HepG2 (cell line): ENCODE measurements around the gene ZNF195. TPM values are rescaled to one million over a fixed set of nuclear protein-coding genes. Genes with fewer than 3 reads are reported as not detected.
A peak's percentile ranks its signal among the peaks of the same experiment; 100 is the strongest.

Experiments
- CBFB ChIP-seq: sonication (generic); formaldehyde crosslinking; IDR thresholded peaks from 2 replicates; pipeline ENCODE4 v1.4.0; 2020; ENCODE audit warnings: missing genetic modification reagents
- HINFP ChIP-seq: sonication (generic); formaldehyde crosslinking; IDR thresholded peaks from 2 replicates; pipeline ENCODE4 v1.4.0; 2020; ENCODE audit warnings: low read depth, mild to moderate bottlenecking, missing genetic modification reagents
- HMGXB3 ChIP-seq: sonication (generic); formaldehyde crosslinking; IDR thresholded peaks from 2 replicates; pipeline ENCODE4 v1.4.0; 2020; ENCODE audit warnings: missing genetic modification reagents, borderline replicate concordance
- JARID2 ChIP-seq: sonication (generic); formaldehyde crosslinking; IDR thresholded peaks from 2 replicates; pipeline ENCODE4 v1.8.1; 2023; ENCODE audit warnings: missing genetic modification reagents, inconsistent platforms; ENCODE audit not compliant: insufficient replicate concordance
- KLF9 ChIP-seq: IDR thresholded peaks from 2 replicates; pipeline ENCODE4 v1.6.1; 2016; ENCODE audit warnings: low read depth
- ZMYM3 ChIP-seq: sonication (generic); formaldehyde crosslinking; IDR thresholded peaks from 2 replicates; pipeline ENCODE4 v1.5.1; 2020; ENCODE audit warnings: mild to moderate bottlenecking, missing genetic modification reagents
- ZNF260 ChIP-seq: sonication (generic); formaldehyde crosslinking; IDR thresholded peaks from 2 replicates; pipeline ENCODE4 v1.4.0; 2020; ENCODE audit warnings: missing genetic modification reagents, low read depth, mild to moderate bottlenecking, borderline replicate concordance
- ZNF34 ChIP-seq: sonication (generic); formaldehyde crosslinking; IDR thresholded peaks from 2 replicates; pipeline ENCODE4 v1.4.0; 2020; ENCODE audit warnings: mild to moderate bottlenecking, missing genetic modification reagents, borderline replicate concordance
- ZNF383 ChIP-seq: sonication (generic); formaldehyde crosslinking; IDR thresholded peaks from 2 replicates; pipeline ENCODE4 v1.4.0; 2020; ENCODE audit warnings: missing genetic modification reagents, mild to moderate bottlenecking, borderline replicate concordance
- ZNF446 ChIP-seq: sonication (generic); formaldehyde crosslinking; IDR thresholded peaks from 2 replicates; pipeline ENCODE4 v1.5.0; 2020; ENCODE audit warnings: mild to moderate bottlenecking, missing genetic modification reagents
- ZNF800 ChIP-seq: sonication (generic); formaldehyde crosslinking; IDR thresholded peaks from 2 replicates; pipeline ENCODE4 v1.4.0; 2020; ENCODE audit warnings: missing genetic modification reagents
- polyA plus RNA-seq, 8 experiments: library from polyadenylated mRNA; depleted of rRNA in 3 of 8; stranded (reverse) in 7 of 8; unstranded in 1 of 8; fragments of >200 nt; fragmentation: Illumina TruSeq in 4 of 8; extraction: Trizol in 4 of 8; gene quantifications; 2 replicates each; pipeline versions ENCODE4 v1.2.1 to v1.2.3, GENCODE V29; 2011 to 2016; ENCODE audit warnings: low read depth in 4 of 8, missing spikeins in 1 of 8, mixed read lengths in 1 of 8; ENCODE audit not compliant: insufficient read depth in 1 of 8
- total RNA-seq, 5 experiments: library from RNA; depleted of rRNA; stranded (reverse); fragments of >200 nt; fragmentation: Illumina TruSeq; extraction: Trizol; gene quantifications; 2 replicates each; pipeline ENCODE4 v1.2.3, GENCODE V29; 2016; ENCODE audit warnings: low read depth in 1 of 5
- TF ChIP-seq, protein P1 (sequence below): sonication (generic); formaldehyde crosslinking; IDR thresholded peaks from 2 replicates; pipeline ENCODE4 v1.4.0; 2020; ENCODE audit warnings: mild to moderate bottlenecking, missing genetic modification reagents, borderline replicate concordance

ZNF195 gene
- total and polyA plus RNA-seq, 2 of the 13 experiments (the other 11 are each of a cell fraction or from before 2014, with no cell fraction given), result 17.3 to 31.4 TPM

GRCh38 chr11:3378426-3379423 is at the start of gene ZNF195 (continued):
- peak; percentile 58 for TF ChIP-seq HMGXB3
- TF ChIP-seq ZNF446, result no peak
- peak; percentile 74 for TF ChIP-seq HINFP (CRISPR knock-in tag)
- peak; percentile 64; the same call in 1 of the 2 replicates for TF ChIP-seq ZNF800 (CRISPR knock-in tag)
- no peak for TF ChIP-seq ZNF383 (CRISPR knock-in tag)
- TF ChIP-seq, protein P1, sequence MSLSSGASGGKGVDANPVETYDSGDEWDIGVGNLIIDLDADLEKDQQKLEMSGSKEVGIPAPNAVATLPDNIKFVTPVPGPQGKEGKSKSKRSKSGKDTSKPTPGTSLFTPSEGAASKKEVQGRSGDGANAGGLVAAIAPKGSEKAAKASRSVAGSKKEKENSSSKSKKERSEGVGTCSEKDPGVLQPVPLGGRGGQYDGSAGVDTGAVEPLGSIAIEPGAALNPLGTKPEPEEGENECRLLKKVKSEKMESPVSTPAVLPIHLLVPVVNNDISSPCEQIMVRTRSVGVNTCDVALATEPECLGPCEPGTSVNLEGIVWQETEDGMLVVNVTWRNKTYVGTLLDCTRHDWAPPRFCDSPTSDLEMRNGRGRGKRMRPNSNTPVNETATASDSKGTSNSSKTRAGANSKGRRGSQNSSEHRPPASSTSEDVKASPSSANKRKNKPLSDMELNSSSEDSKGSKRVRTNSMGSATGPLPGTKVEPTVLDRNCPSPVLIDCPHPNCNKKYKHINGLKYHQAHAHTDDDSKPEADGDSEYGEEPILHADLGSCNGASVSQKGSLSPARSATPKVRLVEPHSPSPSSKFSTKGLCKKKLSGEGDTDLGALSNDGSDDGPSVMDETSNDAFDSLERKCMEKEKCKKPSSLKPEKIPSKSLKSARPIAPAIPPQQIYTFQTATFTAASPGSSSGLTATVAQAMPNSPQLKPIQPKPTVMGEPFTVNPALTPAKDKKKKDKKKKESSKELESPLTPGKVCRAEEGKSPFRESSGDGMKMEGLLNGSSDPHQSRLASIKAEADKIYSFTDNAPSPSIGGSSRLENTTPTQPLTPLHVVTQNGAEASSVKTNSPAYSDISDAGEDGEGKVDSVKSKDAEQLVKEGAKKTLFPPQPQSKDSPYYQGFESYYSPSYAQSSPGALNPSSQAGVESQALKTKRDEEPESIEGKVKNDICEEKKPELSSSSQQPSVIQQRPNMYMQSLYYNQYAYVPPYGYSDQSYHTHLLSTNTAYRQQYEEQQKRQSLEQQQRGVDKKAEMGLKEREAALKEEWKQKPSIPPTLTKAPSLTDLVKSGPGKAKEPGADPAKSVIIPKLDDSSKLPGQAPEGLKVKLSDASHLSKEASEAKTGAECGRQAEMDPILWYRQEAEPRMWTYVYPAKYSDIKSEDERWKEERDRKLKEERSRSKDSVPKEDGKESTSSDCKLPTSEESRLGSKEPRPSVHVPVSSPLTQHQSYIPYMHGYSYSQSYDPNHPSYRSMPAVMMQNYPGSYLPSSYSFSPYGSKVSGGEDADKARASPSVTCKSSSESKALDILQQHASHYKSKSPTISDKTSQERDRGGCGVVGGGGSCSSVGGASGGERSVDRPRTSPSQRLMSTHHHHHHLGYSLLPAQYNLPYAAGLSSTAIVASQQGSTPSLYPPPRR (CRISPR knock-in tag), result peak; percentile 47; the same call in 1 of the 2 replicates
- 0 out of 2 replicates have a peak, but pooled peaks have one; percentile 4 for TF ChIP-seq KLF9
- no peak for TF ChIP-seq ZNF34 (CRISPR knock-in tag)
- TF ChIP-seq ZMYM3 (CRISPR knock-in tag), result no peak
- TF ChIP-seq ZNF260 (CRISPR knock-in tag), result no peak
- peak; percentile 50; the same call in 1 of the 2 replicates for TF ChIP-seq CBFB (CRISPR knock-in tag)
- TF ChIP-seq JARID2, result no peak
